HepG2 (cell line): ENCODE measurements around the gene GDPD5. TPM values are rescaled to one million over a fixed set of nuclear protein-coding genes. Genes with fewer than 3 reads are reported as not detected.
A peak's percentile ranks its signal among the peaks of the same experiment; 100 is the strongest.

Experiments
- CBFB ChIP-seq: sonication (generic); formaldehyde crosslinking; IDR thresholded peaks from 2 replicates; pipeline ENCODE4 v1.4.0; 2020; ENCODE audit warnings: missing genetic modification reagents
- CREM ChIP-seq, 2 experiments: sonication (generic) in 1 of 2; formaldehyde crosslinking in 1 of 2; IDR thresholded peaks; 2 replicates each; pipeline versions ENCODE4 v1.4.0 to v1.6.1; 2016 to 2020; ENCODE audit warnings: antibody characterized with exemption in 1 of 2, mild to moderate bottlenecking in 1 of 2, missing genetic modification reagents in 1 of 2
- FOXJ3 ChIP-seq: sonication (generic); formaldehyde crosslinking; IDR thresholded peaks from 2 replicates; pipeline ENCODE4 v1.4.0; 2020; ENCODE audit warnings: missing genetic modification reagents, mild to moderate bottlenecking, borderline replicate concordance
- HOXA7 ChIP-seq: sonication (generic); formaldehyde crosslinking; IDR thresholded peaks from 2 replicates; pipeline ENCODE4 v1.8.1; 2022; ENCODE audit warnings: mild to moderate bottlenecking, missing genetic modification reagents, moderate library complexity
- KAT8 ChIP-seq: IDR thresholded peaks from 2 replicates; pipeline ENCODE4 v1.6.1; 2016; ENCODE audit warnings: missing genetic modification reagents, missing compliant biosample characterization
- NCOA1 ChIP-seq: sonication (generic); formaldehyde crosslinking; IDR thresholded peaks from 2 replicates; pipeline ENCODE4 v1.9.0; 2021; ENCODE audit warnings: missing genetic modification reagents
- polyA plus RNA-seq, 8 experiments: library from polyadenylated mRNA; depleted of rRNA in 3 of 8; stranded (reverse) in 7 of 8; unstranded in 1 of 8; fragments of >200 nt; fragmentation: Illumina TruSeq in 4 of 8; extraction: Trizol in 4 of 8; gene quantifications; 2 replicates each; pipeline versions ENCODE4 v1.2.1 to v1.2.3, GENCODE V29; 2011 to 2016; ENCODE audit warnings: low read depth in 4 of 8, missing spikeins in 1 of 8, mixed read lengths in 1 of 8; ENCODE audit not compliant: insufficient read depth in 1 of 8
- total RNA-seq, 5 experiments: library from RNA; depleted of rRNA; stranded (reverse); fragments of >200 nt; fragmentation: Illumina TruSeq; extraction: Trizol; gene quantifications; 2 replicates each; pipeline ENCODE4 v1.2.3, GENCODE V29; 2016; ENCODE audit warnings: low read depth in 1 of 5
- TF ChIP-seq, protein P1 (sequence below): sonication (generic); formaldehyde crosslinking; conservative IDR thresholded peaks from 2 replicates; pipeline ENCODE4 v1.4.0; 2020; ENCODE audit warnings: missing genetic modification reagents
- TF ChIP-seq, protein P2 (sequence below): sonication (generic); formaldehyde crosslinking; IDR thresholded peaks from 2 replicates; pipeline ENCODE4 v1.4.0; 2020; ENCODE audit warnings: missing genetic modification reagents, borderline replicate concordance
- TF ChIP-seq, protein P3 (sequence below): IDR thresholded peaks from 2 replicates; pipeline ENCODE4 v1.6.1; 2012; ENCODE audit warnings: low read length, improper control_type of control experiment
- TF ChIP-seq, protein P4 (sequence below): sonication (generic); formaldehyde crosslinking; IDR thresholded peaks from 2 replicates; pipeline ENCODE4 v1.4.0; 2020; ENCODE audit warnings: missing genetic modification reagents
- TF ChIP-seq, protein P5 (sequence below): sonication (generic); formaldehyde crosslinking; conservative IDR thresholded peaks from 2 replicates; pipeline ENCODE4 v1.4.0; 2020; ENCODE audit warnings: missing genetic modification reagents
- TF ChIP-seq, protein P6 (sequence below): IDR thresholded peaks from 2 replicates; pipeline ENCODE4 v1.6.1; 2016; ENCODE audit warnings: missing genetic modification reagents, missing compliant biosample characterization

Gene GDPD5
- total and polyA plus RNA-seq, 2 of the 13 experiments (the other 11 are each of a cell fraction or from before 2014, with no cell fraction given) = 55.0 to 67.5 TPM

DNA sequence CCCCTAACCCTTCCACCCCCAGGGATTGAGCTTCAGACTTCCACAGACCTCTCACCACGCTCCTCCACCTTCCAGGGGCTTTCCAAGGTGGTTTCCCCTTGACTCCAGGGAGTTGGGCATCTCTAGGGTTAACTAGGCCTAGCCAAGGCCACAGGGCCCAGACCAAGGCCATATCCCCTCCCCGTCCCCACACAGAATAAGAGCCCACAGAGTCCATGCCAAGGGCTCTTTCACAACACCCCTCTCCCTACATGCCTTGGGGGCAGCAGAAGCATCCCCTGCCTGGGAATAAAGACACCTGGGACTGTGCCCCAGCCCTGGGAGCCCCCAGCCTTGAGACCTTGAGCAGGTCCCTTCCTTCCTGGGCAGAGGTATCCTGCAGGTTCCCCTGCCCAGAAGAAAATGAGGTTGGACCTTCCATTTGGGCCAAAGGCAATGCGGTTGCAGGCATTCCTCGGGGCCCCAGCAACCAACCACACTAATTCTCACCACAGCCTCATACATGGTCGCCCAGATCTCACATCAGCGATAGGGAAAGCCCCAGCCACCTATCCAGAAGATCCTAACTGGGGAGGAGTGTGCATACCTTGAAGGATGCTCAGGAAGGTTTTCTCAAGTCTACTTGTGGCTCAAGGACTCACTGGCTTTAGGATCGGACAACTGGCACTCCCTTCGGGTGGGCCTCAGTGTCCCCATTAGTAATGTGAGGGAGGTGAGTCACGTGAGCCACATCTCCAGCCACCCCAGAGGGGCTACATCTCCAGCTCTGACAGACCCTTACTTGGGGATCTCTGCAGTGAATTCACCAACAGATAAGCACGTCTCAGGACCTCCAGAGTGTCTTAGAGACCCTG lies 1.7 kb downstream of the GDPD5 start (continued):
- 0 out of 2 replicates have a peak, but pooled peaks have one; percentile 47 for TF ChIP-seq CREM (IDR thresholded peaks at IDR 0.05)
- no peak for TF ChIP-seq CREM (CRISPR knock-in tag; IDR thresholded peaks at IDR 0.05)
- no peak for TF ChIP-seq FOXJ3 (CRISPR knock-in tag)
- TF ChIP-seq, protein P1, sequence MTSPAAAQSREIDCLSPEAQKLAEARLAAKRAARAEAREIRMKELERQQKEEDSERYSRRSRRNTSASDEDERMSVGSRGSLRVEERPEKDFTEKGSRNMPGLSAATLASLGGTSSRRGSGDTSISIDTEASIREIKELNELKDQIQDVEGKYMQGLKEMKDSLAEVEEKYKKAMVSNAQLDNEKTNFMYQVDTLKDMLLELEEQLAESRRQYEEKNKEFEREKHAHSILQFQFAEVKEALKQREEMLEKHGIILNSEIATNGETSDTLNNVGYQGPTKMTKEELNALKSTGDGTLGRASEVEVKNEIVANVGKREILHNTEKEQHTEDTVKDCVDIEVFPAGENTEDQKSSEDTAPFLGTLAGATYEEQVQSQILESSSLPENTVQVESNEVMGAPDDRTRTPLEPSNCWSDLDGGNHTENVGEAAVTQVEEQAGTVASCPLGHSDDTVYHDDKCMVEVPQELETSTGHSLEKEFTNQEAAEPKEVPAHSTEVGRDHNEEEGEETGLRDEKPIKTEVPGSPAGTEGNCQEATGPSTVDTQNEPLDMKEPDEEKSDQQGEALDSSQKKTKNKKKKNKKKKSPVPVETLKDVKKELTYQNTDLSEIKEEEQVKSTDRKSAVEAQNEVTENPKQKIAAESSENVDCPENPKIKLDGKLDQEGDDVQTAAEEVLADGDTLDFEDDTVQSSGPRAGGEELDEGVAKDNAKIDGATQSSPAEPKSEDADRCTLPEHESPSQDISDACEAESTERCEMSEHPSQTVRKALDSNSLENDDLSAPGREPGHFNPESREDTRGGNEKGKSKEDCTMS (CRISPR knock-in tag) = no peak
- TF ChIP-seq, protein P2, sequence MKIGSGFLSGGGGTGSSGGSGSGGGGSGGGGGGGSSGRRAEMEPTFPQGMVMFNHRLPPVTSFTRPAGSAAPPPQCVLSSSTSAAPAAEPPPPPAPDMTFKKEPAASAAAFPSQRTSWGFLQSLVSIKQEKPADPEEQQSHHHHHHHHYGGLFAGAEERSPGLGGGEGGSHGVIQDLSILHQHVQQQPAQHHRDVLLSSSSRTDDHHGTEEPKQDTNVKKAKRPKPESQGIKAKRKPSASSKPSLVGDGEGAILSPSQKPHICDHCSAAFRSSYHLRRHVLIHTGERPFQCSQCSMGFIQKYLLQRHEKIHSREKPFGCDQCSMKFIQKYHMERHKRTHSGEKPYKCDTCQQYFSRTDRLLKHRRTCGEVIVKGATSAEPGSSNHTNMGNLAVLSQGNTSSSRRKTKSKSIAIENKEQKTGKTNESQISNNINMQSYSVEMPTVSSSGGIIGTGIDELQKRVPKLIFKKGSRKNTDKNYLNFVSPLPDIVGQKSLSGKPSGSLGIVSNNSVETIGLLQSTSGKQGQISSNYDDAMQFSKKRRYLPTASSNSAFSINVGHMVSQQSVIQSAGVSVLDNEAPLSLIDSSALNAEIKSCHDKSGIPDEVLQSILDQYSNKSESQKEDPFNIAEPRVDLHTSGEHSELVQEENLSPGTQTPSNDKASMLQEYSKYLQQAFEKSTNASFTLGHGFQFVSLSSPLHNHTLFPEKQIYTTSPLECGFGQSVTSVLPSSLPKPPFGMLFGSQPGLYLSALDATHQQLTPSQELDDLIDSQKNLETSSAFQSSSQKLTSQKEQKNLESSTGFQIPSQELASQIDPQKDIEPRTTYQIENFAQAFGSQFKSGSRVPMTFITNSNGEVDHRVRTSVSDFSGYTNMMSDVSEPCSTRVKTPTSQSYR (CRISPR knock-in tag) = peak; percentile 86; the same call in 1 of the 2 replicates
- peak; percentile 58; the same call in 1 of the 2 replicates for TF ChIP-seq KAT8 (CRISPR knock-in tag)
- TF ChIP-seq, protein P3, sequence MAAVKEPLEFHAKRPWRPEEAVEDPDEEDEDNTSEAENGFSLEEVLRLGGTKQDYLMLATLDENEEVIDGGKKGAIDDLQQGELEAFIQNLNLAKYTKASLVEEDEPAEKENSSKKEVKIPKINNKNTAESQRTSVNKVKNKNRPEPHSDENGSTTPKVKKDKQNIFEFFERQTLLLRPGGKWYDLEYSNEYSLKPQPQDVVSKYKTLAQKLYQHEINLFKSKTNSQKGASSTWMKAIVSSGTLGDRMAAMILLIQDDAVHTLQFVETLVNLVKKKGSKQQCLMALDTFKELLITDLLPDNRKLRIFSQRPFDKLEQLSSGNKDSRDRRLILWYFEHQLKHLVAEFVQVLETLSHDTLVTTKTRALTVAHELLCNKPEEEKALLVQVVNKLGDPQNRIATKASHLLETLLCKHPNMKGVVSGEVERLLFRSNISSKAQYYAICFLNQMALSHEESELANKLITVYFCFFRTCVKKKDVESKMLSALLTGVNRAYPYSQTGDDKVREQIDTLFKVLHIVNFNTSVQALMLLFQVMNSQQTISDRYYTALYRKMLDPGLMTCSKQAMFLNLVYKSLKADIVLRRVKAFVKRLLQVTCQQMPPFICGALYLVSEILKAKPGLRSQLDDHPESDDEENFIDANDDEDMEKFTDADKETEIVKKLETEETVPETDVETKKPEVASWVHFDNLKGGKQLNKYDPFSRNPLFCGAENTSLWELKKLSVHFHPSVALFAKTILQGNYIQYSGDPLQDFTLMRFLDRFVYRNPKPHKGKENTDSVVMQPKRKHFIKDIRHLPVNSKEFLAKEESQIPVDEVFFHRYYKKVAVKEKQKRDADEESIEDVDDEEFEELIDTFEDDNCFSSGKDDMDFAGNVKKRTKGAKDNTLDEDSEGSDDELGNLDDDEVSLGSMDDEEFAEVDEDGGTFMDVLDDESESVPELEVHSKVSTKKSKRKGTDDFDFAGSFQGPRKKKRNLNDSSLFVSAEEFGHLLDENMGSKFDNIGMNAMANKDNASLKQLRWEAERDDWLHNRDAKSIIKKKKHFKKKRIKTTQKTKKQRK = no peak
- no peak for TF ChIP-seq NCOA1
- TF ChIP-seq HOXA7 (CRISPR knock-in tag) = no peak
- TF ChIP-seq, protein P4, sequence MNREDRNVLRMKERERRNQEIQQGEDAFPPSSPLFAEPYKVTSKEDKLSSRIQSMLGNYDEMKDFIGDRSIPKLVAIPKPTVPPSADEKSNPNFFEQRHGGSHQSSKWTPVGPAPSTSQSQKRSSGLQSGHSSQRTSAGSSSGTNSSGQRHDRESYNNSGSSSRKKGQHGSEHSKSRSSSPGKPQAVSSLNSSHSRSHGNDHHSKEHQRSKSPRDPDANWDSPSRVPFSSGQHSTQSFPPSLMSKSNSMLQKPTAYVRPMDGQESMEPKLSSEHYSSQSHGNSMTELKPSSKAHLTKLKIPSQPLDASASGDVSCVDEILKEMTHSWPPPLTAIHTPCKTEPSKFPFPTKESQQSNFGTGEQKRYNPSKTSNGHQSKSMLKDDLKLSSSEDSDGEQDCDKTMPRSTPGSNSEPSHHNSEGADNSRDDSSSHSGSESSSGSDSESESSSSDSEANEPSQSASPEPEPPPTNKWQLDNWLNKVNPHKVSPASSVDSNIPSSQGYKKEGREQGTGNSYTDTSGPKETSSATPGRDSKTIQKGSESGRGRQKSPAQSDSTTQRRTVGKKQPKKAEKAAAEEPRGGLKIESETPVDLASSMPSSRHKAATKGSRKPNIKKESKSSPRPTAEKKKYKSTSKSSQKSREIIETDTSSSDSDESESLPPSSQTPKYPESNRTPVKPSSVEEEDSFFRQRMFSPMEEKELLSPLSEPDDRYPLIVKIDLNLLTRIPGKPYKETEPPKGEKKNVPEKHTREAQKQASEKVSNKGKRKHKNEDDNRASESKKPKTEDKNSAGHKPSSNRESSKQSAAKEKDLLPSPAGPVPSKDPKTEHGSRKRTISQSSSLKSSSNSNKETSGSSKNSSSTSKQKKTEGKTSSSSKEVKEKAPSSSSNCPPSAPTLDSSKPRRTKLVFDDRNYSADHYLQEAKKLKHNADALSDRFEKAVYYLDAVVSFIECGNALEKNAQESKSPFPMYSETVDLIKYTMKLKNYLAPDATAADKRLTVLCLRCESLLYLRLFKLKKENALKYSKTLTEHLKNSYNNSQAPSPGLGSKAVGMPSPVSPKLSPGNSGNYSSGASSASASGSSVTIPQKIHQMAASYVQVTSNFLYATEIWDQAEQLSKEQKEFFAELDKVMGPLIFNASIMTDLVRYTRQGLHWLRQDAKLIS (CRISPR knock-in tag) = peak; percentile 33; the same call in 1 of the 2 replicates
- TF ChIP-seq, protein P5, sequence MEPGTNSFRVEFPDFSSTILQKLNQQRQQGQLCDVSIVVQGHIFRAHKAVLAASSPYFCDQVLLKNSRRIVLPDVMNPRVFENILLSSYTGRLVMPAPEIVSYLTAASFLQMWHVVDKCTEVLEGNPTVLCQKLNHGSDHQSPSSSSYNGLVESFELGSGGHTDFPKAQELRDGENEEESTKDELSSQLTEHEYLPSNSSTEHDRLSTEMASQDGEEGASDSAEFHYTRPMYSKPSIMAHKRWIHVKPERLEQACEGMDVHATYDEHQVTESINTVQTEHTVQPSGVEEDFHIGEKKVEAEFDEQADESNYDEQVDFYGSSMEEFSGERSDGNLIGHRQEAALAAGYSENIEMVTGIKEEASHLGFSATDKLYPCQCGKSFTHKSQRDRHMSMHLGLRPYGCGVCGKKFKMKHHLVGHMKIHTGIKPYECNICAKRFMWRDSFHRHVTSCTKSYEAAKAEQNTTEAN (CRISPR knock-in tag) = no peak
- peak; percentile 62 for TF ChIP-seq CBFB
- TF ChIP-seq, protein P6, sequence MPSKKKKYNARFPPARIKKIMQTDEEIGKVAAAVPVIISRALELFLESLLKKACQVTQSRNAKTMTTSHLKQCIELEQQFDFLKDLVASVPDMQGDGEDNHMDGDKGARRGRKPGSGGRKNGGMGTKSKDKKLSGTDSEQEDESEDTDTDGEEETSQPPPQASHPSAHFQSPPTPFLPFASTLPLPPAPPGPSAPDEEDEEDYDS (CRISPR knock-in tag) = peak; percentile 41; the same call in 1 of the 2 replicates
